IPS-NIHi7 (cell line): ENCODE measurements around the gene ULBP3.
"Not testable (repeated sequence)": the region's sequence is repeated elsewhere in the genome, so short reads cannot be mapped to it uniquely, and the experiment has no call there.

Source experiments
- DNase-seq: peaks from one replicate; pipeline ENCODE4 v3.0.0; 2012; ENCODE audit warnings: mixed read lengths; ENCODE audit errors: extremely low spot score

ULBP3 gene

GRCh38 chr6:150043096-150043495, 25.8 kb downstream of the ULBP3 start:
- DNase-seq = no peak

GRCh38 chr6:150038202-150039062, 30.5 kb downstream of the ULBP3 start:
- no peak for DNase-seq

GRCh38 chr6:150037526-150038201, 31.3 kb downstream of the ULBP3 start:
- no peak for DNase-seq

GRCh38 chr6:150036081-150036480, 32.8 kb downstream of the ULBP3 start:
- DNase-seq = no peak

- DNase-seq = no peak
These were observed 35.6 kb downstream of the ULBP3 start for GRCh38 chr6:150033207-150033771.

GRCh38 chr6:150032598-150032997, 36.3 kb downstream of the ULBP3 start:
- no peak for DNase-seq

GRCh38 chr6:150030611-150031010, 38.3 kb downstream of the ULBP3 start:
- no peak for DNase-seq

- no peak for DNase-seq
These were observed 39.2 kb downstream of the ULBP3 start for GRCh38 chr6:150029749-150030148.

- DNase-seq = no peak
These were observed 39.6 kb downstream of the ULBP3 start for GRCh38 chr6:150029276-150029675.

GRCh38 chr6:150028799-150029198, 40.1 kb downstream of the ULBP3 start:
- no peak for DNase-seq

GRCh38 chr6:150027806-150028565, 40.9 kb downstream of the ULBP3 start:
- DNase-seq = no peak

- no peak for DNase-seq
These were observed 41.7 kb downstream of the ULBP3 start for GRCh38 chr6:150026976-150027805.

GRCh38 chr6:150025201-150025917, 43.6 kb downstream of the ULBP3 start, which contains the start of gene RAET1L:
Gene RAET1L (minus strand): TSS chr6:150025532. CDS start chr6:150025471, 61 bp downstream.
- DNase-seq = no peak

GRCh38 chr6:150024646-150025155, 44.2 kb downstream of the ULBP3 start:
- DNase-seq = no peak

GRCh38 chr6:150024021-150024420, 44.9 kb downstream of the ULBP3 start:
- DNase-seq = not testable (repeated sequence)

- not testable (repeated sequence) for DNase-seq
These were observed 47.1 kb downstream of the ULBP3 start for GRCh38 chr6:150021870-150022269.

- no peak for DNase-seq
These were observed 49.9 kb downstream of the ULBP3 start for GRCh38 chr6:150018846-150019580.

- DNase-seq = not testable (repeated sequence)
These were observed 51.8 kb downstream of the ULBP3 start for GRCh38 chr6:150017186-150017521.
